Osteoblast (primary cell): Measurements from ENCODE around the gene NOP56. TPM values are rescaled to one million over a fixed set of nuclear protein-coding genes. Genes with fewer than 3 reads are reported as not detected.

Experiments used
- DNase-seq: peaks from one replicate; pipeline ENCODE4 v3.0.0; 2011; ENCODE audit warnings: low spot score, mixed read lengths; ENCODE audit not compliant: insufficient read length; ENCODE audit errors: missing footprints
- H2AFZ ChIP-seq: 2 replicates; pipeline ENCODE4 v1.6.0; 2011; ENCODE audit warnings: mild to moderate bottlenecking, low read length
- H3K27ac ChIP-seq: 2 replicates; pipeline ENCODE4 v1.5.1; 2011; ENCODE audit warnings: mild to moderate bottlenecking, low read depth, low read length, moderate library complexity
- H3K27me3 ChIP-seq: 2 replicates; pipeline ENCODE4 v1.6.0; 2012; ENCODE audit warnings: mild to moderate bottlenecking, control low read depth, inconsistent platforms, low read length, moderate library complexity; ENCODE audit not compliant: insufficient read depth
- H3K36me3 ChIP-seq: 2 replicates; pipeline ENCODE4 v1.5.1; 2011; ENCODE audit warnings: mild to moderate bottlenecking, low read length, control low read depth, moderate library complexity; ENCODE audit not compliant: insufficient read depth
- H3K4me1 ChIP-seq: 2 replicates; pipeline ENCODE4 v1.5.1; 2011; ENCODE audit warnings: mild to moderate bottlenecking, low read length, control low read depth, moderate library complexity; ENCODE audit not compliant: insufficient read depth
- H3K4me2 ChIP-seq: 2 replicates; pipeline ENCODE4 v1.6.0; 2011; ENCODE audit warnings: mild to moderate bottlenecking, low read length; ENCODE audit not compliant: insufficient read depth
- H3K4me3 ChIP-seq: fragments of 200-600 bp; sonication (generic); 3 replicates; pipeline ENCODE4 v1.5.1; 2012; ENCODE audit warnings: mild to moderate bottlenecking, low read length, inconsistent platforms; ENCODE audit not compliant: insufficient read depth
- H3K79me2 ChIP-seq: 2 replicates; pipeline ENCODE4 v1.6.0; 2012; ENCODE audit warnings: mild to moderate bottlenecking, low read length, control low read depth, inconsistent platforms; ENCODE audit not compliant: insufficient read depth
- H3K9me3 ChIP-seq: 2 replicates; pipeline ENCODE4 v1.5.1; 2011; ENCODE audit warnings: low read depth, low read length, control low read depth
- H4K20me1 ChIP-seq: 2 replicates; pipeline ENCODE4 v1.6.0; 2012; ENCODE audit warnings: mild to moderate bottlenecking, low read length, control low read depth; ENCODE audit not compliant: insufficient read depth
- CTCF ChIP-seq: IDR thresholded peaks from 2 replicates; pipeline ENCODE4 v1.5.1; 2011; ENCODE audit warnings: mild to moderate bottlenecking, low read depth, low read length, moderate library complexity; ENCODE audit errors: extremely low read depth
- total RNA-seq: library from RNA; depleted of rRNA; stranded (reverse); fragments of >200 nt; gene quantifications from 2 replicates; pipeline ENCODE4 v1.2.3, GENCODE V29; 2012

Gene NOP56
- total RNA-seq, 1 donor, result 91.2 TPM

- no peak overlapping the region for H2AFZ ChIP-seq
- no peak overlapping the region for H3K27ac ChIP-seq
- no peak for TF ChIP-seq CTCF
- H3K4me3 ChIP-seq, result no peak overlapping the region
- H3K79me2 ChIP-seq, result no peaks in the 10 kb centered on the region
- H3K9me3 ChIP-seq, result no peaks in the 10 kb centered on the region
- H3K27me3 ChIP-seq, result peaks cover 60% of the 10 kb centered on the region
- no peaks in the 10 kb centered on the region for H3K4me1 ChIP-seq
- H3K36me3 ChIP-seq, result no peaks in the 10 kb centered on the region
- H3K4me2 ChIP-seq, result no peak overlapping the region
- no peaks in the 10 kb centered on the region for H4K20me1 ChIP-seq
- DNase-seq, result peak; percentile 45
Measured at GRCh38 chr20:2696646-2697045, 44.2 kb downstream of the NOP56 start.

- no peaks in the 10 kb centered on the region for H3K9me3 ChIP-seq
- no peaks in the 10 kb centered on the region for H3K79me2 ChIP-seq
- no peak for TF ChIP-seq CTCF
- no peaks in the 10 kb centered on the region for H3K4me1 ChIP-seq
- H3K27me3 ChIP-seq, result peaks cover 63% of the 10 kb centered on the region
- H2AFZ ChIP-seq, result no peak overlapping the region
- no peaks in the 10 kb centered on the region for H4K20me1 ChIP-seq
- H3K4me3 ChIP-seq, result no peak overlapping the region
- no peak overlapping the region for H3K27ac ChIP-seq
- H3K36me3 ChIP-seq, result no peaks in the 10 kb centered on the region
- H3K4me2 ChIP-seq, result no peak overlapping the region
- DNase-seq, result peak; percentile 77
Measured at GRCh38 chr20:2697768-2698167, 45.3 kb downstream of the NOP56 start.

- H3K4me2 ChIP-seq, result no peak overlapping the region
- H3K4me3 ChIP-seq, result no peak overlapping the region
- DNase-seq, result peak; percentile 55
- no peaks in the 10 kb centered on the region for H3K9me3 ChIP-seq
- H3K79me2 ChIP-seq, result no peaks in the 10 kb centered on the region
- no peak for TF ChIP-seq CTCF
- no peak overlapping the region for H2AFZ ChIP-seq
- no peaks in the 10 kb centered on the region for H4K20me1 ChIP-seq
- H3K36me3 ChIP-seq, result no peaks in the 10 kb centered on the region
- H3K27me3 ChIP-seq, result peaks cover 62% of the 10 kb centered on the region
- H3K27ac ChIP-seq, result no peak overlapping the region
- H3K4me1 ChIP-seq, result no peaks in the 10 kb centered on the region
Measured at GRCh38 chr20:2698186-2698817, 45.9 kb downstream of the NOP56 start.

GRCh38 chr20:2698912-2699311, 46.5 kb downstream of the NOP56 start:
- no peak overlapping the region for H3K4me3 ChIP-seq
- no peaks in the 10 kb centered on the region for H3K9me3 ChIP-seq
- no peak overlapping the region for H3K4me2 ChIP-seq
- no peak overlapping the region for H2AFZ ChIP-seq
- H3K27ac ChIP-seq, result no peak overlapping the region
- H3K79me2 ChIP-seq, result no peaks in the 10 kb centered on the region
- H4K20me1 ChIP-seq, result no peaks in the 10 kb centered on the region
- H3K27me3 ChIP-seq, result peaks cover 56% of the 10 kb centered on the region
- DNase-seq, result peak; percentile 48
- no peaks in the 10 kb centered on the region for H3K36me3 ChIP-seq
- no peak for TF ChIP-seq CTCF
- H3K4me1 ChIP-seq, result no peaks in the 10 kb centered on the region
